Left kidney (tissue), 8 donors: ENCODE measurements around the gene DDX19B. TPM values are rescaled to one million over a fixed set of nuclear protein-coding genes. Genes with fewer than 3 reads are reported as not detected.
"Not testable (repeated sequence)": the region's sequence is repeated elsewhere in the genome, so short reads cannot be mapped to it uniquely, and the experiment has no call there.

Experiments
- DNase-seq: peaks from one replicate; pipeline ENCODE4 v3.0.0-alpha.2; 2013
- long read RNA-seq, 8 donors: transcript quantifications; one replicate each; lab custom pipeline, GENCODE V29; 2026
- polyA plus RNA-seq: library from polyadenylated mRNA; unstranded; fragments of 120-200 nt; gene quantifications from one replicate; pipeline ENCODE4 v1.2.1, GENCODE V29; 2013; ENCODE audit not compliant: insufficient read length

The DDX19B gene
- 38.8 TPM for polyA plus RNA-seq
- long read RNA-seq, donor 1, transcript DDX19B-201 (12 exons, 3,386 nt), result major isoform, 9 of 10 reads
- long read RNA-seq, donor 1, partial matches to known transcripts, result 0 of 10 reads
- long read RNA-seq, donor 1, other reads (novel, unspliced or antisense), result 0 of 10 reads
- long read RNA-seq, donor 2, transcript DDX19B-201 (12 exons, 3,386 nt), result major isoform, 8 of 9 reads
- long read RNA-seq, donor 2, partial matches to known transcripts, result 0 of 9 reads
- long read RNA-seq, donor 2, other reads (novel, unspliced or antisense), result 0 of 9 reads
- long read RNA-seq, donor 3, transcript DDX19B-201 (12 exons, 3,386 nt), result major isoform, 5 of 7 reads
- long read RNA-seq, donor 3, partial matches to known transcripts, result 0 of 7 reads
- long read RNA-seq, donor 3, other reads (novel, unspliced or antisense), result 0 of 7 reads
- long read RNA-seq, donor 4, result 0 reads
- long read RNA-seq, donor 5, transcript DDX19B-201 (12 exons, 3,386 nt), result major isoform, 8 of 9 reads
- long read RNA-seq, donor 5, partial matches to known transcripts, result 0 of 9 reads
- long read RNA-seq, donor 5, other reads (novel, unspliced or antisense), result 0 of 9 reads
- long read RNA-seq, donor 6, partial matches to known transcripts, result 5 of 9 reads
- long read RNA-seq, donor 6, other reads (novel, unspliced or antisense), result 0 of 9 reads
- long read RNA-seq, donor 7, transcript DDX19B-201 (12 exons, 3,386 nt), result major isoform, 8 of 19 reads
- long read RNA-seq, donor 7, partial matches to known transcripts, result 6 of 19 reads
- long read RNA-seq, donor 7, other reads (novel, unspliced or antisense), result 0 of 19 reads
- long read RNA-seq, donor 8, partial matches to known transcripts, result 0 of 4 reads
- long read RNA-seq, donor 8, other reads (novel, unspliced or antisense), result 0 of 4 reads

DNA sequence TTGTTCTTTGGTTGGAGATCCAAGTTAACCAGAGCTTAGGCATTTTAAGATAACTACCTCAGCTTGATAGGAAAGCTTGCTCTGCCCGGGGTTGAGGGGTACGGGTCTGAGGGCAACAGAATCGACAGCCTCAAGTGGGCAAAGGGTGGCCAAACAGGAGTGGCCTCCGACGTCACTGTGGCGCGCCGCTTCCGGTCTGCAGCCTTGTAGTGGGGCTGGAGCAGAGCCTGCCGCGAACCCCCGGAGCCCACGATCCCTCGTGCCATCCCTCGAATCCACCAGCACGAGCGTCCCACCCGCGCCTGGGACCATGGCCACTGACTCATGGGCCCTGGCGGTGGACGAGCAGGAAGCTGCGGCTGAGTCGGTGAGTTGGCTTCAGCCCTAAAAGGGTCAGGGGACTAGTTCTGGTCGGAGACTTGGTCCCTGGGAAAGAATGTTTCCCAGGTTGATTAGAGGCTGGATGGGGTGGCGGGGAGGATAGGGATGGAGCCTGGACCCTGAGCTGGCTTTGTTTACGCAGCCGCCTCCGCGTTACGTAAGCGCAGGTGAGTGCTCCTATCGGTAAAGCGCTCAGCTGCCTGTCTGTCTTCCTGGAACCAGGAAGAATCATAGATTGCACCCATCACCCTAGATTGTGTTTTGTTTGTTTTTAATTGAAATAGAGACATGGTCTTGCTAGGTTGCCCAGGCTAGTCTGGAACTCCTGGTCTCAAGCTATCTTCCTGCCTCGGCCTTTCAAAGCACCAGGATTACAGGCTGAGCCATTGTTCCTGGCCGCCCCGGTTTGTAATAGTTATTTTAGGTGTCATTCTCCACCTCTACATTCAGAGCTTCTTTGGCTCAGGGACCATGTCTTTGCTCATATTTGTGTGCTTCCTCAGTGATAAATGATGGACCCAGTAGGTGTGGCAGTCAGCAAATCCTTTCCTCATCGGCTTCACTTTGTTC lies at the start of gene DDX19B:
TSS of gene DDX19B (plus strand) at position 199 of the 951 bp plus-strand sequence. CDS start at position 311, 112 bp downstream.
- peak; percentile 74 for DNase-seq

DNA sequence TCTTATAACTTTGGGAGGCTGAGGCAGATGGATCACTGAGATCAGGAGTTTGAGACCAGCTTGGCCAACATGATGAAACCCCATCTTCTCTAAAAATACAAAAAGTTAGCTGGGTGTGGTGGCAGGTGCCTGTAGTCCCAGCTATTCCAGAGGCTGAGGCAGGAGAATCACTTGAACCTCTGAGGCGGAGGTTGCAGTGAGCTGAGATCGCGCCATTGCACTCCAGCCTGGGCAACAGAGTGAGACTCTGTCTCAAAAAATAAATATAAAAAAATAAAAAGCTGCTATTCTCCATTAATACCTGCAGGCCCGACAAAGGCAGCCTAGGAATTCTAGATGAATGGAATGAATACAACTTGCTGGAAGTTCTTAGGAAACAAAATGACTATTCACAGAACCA lies 49.3 kb upstream of the DDX19B start:
- DNase-seq, result not testable (repeated sequence)

DNA sequence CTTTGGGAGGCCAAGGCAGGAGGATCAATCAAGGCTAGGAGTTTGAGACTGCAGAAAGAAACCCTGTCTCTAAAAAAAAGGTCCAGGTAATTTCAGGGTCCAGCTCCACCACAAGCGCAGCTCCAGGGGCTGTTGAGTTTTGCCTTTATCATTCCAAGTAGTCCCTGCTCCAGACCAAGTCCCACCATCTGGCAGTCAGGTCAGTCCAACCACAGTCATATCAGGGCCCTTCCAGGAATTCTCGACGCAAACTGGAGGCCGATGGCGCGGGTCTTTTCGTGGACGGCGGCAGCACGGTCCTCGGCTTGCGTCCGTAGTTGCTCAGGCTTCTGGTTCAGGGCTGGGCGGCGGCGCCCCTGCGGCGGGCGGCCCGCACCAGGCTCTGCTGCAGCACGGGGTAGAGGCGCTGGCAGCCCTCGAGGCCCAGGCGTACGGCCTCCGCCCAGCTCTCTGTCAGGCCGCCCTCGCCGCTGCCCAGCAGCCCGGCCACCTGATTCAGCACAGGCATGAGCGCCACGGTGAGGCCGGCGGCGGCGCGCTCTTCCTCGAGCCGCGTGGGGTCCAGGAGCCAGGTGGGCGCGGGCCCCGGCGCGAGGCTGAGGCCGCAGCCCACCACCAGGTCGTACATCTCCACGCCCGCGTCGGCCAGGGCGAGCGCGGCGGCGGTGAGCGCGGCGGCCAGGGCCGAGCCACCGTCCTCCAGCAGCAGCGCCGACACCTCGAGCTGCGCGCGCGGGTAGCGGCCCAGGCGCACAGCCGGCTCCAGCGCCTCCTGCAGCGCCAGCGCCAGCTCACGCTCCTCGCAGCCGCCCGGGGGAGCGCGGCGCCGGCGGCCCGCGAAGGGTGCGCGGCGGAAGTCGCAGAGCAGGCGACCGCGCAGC lies 48.0 kb upstream of the DDX19B start:
- peak; percentile 28 for DNase-seq

DNA sequence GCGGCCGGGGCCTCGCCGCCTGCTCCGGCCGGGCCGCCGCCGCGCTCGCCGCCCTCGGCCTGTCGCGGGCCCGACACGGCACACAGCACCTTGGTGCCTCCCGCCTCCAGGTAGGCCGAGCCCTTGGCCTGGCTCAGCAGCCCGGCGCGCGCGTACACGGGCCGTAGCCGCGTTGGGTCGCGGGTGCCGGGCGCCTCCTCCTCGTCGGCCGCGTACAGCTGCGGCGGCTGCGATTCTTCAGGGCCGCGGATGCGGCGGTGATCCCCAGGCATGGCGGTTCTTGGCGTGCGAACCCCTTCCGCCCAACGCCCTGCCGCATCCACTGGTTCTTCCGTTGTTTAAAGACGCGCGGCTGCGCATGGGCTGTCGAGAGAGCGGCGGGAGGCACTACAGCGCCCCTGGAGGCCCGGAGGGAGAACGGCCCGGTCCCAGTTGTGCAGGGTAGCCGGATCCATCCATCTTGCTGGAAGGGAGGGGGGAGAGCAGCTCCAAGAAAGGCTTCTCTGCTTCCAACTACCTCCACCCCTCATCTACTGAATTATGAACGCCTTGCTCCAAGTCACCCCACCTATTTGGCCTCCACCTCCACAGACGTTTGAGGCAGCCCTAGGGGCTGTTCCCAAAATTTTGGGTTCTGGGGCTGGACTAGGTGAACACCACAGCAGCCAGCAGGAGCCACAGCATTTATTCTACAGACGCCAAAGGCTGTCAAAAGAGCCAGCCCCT lies 47.2 kb upstream of the DDX19B start, which contains the start of gene EXOSC6:
TSS of gene EXOSC6 (minus strand) at position 312 of the 726 bp plus-strand sequence. CDS start at position 272, 40 bp downstream.
- DNase-seq, result peak; percentile 91

DNA sequence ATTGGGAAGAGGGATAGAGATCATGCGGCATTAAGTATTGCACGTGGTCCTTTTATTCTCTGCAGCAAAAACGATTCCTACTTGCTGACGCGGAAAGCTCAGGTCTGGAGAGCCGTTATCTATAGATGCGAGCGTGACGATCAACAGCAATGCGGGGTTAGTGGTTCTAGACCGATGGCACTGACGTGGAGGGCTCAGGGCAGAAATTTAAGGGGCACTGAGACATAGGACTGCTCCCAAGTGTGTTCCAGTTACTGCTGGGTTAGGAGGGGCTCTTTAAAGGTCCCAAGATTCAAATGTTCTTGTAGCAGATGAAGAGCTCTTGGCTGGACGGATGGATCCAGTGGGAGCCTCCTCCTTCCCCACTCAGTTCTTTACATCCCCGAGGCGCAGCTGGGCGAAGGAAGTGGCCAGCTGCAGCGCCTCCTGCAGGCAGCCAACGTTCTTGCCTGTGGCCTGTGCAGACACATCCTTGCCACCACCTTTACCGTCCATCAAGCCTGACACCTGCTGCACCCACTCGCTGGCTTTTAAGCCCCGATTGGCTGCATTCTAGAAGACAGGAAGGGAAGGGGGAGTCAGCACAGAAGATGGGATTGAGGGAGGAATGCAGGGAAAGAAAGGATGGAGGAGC lies 46.5 kb upstream of the DDX19B start:
- DNase-seq, result no peak

DNA sequence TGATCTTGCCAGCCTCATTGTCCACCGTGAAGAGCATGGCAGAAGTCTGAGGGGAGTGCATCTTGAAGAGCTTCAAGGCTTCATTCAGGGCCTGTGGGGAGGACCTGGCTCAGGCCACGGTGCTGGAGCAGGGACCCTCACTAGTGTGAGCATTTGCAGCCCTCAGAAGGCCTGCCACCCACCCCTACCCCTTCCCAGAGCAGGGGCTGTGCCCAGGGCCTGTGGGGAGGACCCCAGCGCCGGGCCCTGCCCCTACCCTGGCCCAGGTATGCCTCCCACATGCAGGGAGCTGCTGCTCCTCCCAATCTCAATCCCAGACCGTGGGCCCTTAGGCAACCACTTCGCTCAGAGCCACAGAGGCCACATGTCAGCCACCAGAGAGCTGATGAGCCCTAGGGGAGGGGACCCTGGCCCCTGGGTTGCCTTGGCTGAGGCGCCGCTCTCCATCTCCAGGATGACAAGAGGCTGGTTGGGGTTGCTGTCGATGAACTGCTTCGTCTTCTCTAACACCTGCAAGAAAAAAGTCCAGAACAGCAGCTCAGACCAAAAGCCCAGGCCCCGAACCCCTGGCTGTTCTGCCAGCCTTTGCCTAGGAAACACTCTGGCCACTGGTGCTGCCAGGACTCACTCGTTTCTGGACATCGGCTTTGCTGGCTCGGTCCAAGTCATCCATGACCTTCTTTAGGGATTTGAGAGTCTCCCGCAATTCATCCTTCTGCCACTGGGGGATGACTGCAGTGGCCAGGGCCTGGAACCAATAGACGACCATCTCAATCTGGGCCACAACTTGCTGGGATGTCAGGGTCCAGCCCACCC lies 45.5 kb upstream of the DDX19B start:
- no peak for DNase-seq

DNA sequence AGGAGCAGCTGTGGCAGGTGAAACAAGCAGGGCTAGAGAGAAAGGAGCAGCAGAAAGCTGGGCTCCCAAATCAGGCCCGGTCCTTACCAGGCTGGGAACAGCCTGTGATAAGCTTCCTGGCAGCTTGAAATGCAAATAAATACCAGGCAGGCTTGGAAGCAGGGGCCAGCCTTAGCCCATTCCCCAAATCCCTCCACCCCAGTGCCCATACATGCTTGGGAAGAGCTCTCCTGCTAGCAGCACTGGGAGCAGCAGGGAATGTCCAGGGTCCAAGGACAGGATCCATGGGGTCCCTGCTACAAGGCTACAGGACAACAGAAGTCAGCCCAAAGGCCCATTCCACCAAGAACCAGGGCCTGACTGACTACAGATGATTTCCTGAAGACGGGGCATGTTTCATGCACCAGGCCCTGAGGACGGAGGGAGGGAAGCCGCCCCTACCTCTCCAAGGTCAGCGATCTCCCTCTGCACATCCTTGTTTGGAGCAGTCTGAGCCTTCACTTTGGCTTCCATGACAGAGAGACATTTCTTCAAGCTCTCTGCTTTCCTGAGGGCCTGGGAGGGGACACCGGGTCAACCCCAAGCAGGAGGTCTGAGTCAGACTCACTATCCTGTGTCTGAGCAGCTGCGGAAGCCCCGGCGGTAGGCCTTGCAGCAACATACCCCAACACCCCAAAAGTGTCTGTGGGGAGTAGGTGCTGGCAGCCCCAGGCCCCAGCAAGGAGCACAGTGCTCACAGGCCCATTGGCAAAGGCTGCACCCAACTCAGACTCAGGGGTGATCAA lies 44.6 kb upstream of the DDX19B start:
- DNase-seq, result no peak

DNA sequence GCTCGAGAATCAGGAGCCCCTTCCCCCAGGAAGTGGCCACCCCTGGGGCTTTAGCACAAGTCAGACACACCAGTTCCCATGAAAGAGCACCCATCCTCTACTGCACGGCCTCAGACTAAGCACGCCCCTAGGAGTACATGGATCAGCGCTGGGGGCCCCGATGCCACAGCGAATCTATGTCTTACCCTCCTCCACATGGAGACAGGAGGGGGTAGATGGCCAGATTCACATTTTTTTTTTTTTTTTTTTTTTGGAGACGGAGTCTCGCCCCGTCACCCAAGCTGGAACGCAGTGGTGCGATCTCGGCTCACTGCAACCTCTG lies 44.1 kb upstream of the DDX19B start:
- no peak for DNase-seq

DNA sequence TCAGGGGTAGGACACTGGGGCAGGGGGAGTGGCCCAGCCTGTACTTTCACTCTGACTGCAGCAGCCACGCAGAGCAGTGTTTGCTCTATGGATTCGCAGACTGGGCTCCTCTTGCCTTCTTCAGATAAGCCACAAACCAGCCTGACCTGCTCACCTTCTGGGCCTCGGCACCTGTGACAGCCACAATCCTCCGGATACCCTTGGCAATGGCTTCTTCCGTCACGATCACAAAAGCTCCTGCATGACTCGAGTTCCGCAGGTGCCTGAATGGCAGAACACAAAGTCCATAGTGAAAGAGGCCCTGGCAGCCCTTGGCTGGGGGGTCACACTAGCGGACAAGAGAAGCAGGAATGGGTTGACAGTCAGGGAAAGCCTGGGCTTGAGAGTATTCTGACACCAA lies 43.4 kb upstream of the DDX19B start:
- no peak for DNase-seq

DNA sequence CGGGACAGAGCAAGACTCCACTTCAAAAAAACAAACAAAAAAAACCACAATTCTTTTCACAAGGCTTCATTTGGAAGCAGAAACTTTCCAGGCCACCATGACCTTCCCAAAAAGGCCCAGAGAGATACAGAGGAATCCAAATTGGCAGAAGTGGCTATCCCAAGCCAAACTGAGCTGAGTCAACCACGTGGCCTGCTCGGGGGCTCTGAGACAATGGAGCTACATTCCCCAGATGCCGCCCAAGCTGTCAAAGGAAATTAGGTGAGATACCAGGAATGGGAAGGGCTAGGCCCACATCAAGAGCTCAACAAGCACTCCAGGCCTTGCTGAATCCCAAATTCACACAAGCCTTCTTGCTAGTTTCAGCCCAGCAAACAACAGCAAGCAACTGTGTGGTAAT lies 41.6 kb upstream of the DDX19B start:
- no peak for DNase-seq

DNA sequence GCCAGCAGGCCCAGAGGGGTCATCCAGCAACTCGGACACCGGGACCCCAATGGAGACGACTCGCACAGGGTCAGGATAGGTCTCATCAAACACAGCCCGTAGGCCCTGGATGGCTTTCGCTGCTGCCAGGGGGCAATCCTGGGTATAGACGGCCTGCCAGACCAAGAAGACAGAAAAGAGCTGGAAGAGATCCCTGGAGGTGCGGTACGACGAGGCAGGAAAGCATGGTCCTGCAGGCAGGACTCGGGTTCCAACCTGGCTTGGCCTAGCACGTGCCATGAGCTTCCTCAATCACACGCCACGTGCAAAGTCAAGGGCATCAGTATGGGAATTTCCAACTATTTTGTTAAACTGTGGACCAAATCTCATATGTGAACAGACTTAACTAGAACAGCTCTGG lies 40.9 kb upstream of the DDX19B start:
- no peak for DNase-seq

DNA sequence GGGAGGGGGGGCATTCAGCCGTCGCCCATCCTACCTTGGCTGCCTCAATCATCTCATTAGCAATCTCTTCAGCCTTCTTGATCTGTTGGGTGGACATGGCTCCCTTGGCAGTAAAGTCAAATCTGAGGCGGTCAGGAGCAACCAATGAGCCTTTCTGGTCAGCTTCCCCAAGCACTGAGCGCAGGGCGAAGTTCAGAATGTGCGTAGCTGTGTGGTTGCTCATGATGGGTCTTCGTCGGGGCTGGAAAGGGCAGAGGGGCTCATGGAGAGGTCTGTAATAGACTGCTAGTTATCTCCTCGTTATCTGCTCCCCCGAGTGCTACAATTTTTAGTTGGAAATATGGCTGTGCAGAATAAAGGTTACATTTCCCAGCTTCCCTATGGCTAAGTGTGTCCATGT lies 40.0 kb upstream of the DDX19B start:
- no peak for DNase-seq

DNA sequence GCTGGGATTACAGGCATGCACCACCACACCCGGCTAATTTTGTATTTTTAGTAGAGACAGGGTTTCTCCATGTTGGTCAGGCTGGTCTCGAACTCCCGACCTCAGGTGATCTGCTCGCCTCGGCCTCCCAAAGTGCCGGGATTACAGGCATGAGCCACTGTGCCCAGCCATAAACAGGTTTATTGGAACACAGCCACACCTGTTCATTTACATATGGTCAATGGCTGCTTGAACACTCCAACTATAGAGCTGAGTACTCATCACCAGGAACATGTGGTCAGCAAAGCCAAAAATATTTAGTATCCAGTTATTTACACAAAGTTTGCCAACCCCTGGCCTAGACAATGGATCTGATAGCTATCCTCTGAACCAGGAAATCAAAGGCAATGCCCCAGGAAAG lies 39.1 kb upstream of the DDX19B start:
- DNase-seq, result not testable (repeated sequence)

DNA sequence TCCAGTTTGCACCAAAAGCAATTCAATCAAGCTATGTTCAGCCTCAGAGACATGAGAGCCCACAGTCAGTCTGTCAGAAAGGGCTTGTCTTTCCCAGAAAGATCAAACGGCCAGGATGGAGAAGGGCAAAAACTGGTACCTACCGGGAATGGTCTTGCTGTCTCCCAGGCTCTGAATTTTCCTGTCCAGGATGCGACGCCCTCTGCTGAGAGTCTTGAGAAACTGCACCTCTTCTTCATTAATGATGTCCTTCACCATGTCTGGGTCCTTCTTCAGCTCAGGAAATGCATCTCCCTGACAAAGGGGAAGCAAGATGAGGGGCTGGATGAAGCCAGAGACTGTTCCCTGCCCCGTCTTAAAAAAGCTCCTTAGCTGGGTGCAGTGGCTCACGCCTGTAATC lies 31.5 kb upstream of the DDX19B start:
- peak; percentile 31 for DNase-seq

DNA sequence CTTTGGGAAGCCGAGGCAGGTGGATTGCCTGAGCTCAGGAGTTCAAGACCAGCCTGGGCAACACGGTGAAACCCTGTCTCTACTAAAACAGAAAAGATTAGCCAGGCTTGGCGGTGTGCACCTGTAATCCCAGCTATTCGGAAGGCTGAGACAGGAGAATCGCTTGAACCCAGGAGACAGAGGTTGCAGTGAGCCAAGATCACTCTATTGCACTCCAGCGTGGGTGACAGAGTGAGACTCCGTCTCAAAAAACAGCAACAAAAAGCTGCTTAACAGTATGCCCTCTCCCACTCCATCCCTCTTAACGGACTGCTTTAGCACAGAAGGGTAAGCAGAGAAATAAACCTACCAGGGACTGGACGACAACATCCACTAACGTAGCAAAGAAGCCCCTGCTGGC lies 31.1 kb upstream of the DDX19B start:
- not testable (repeated sequence) for DNase-seq

DNA sequence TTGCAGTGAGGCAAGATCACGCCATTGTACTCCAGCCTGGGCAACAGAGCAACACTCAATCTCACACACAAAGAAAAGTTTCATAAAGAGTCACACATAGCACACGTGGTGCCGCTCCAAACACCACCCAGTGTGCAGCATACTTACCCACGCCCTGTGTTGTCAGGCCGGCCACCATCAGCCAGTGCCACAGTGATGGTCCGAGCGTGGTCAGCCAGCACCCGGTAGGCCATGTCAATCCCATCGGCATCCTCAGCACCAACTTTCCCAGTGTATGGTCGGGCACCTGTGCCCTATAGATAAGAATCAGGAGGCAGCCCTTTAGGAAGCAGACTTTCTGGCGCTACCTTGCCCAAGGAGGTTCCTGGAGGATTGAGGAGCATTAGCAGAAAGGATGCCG lies 29.5 kb upstream of the DDX19B start:
- DNase-seq, result no peak

DNA sequence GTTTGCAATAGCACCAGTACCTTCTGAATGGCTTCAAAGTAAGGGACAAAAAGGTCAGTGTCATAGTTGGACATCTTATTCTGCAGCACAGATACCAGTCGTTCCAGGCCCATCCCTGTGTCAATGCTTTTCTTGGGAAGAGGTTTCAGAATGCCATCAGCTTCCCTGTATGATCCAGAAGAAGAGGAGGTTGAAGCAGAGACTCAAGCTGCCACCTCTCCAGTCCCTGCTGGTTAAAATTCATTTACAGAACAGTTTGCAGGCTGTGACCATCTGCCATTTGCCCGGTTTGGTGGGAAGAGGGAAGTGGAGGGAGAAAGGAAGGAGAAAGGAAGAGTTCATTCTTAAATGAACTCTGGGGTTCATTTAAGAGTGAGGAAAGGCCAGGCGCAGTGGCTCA lies 28.8 kb upstream of the DDX19B start:
- no peak for DNase-seq

DNA sequence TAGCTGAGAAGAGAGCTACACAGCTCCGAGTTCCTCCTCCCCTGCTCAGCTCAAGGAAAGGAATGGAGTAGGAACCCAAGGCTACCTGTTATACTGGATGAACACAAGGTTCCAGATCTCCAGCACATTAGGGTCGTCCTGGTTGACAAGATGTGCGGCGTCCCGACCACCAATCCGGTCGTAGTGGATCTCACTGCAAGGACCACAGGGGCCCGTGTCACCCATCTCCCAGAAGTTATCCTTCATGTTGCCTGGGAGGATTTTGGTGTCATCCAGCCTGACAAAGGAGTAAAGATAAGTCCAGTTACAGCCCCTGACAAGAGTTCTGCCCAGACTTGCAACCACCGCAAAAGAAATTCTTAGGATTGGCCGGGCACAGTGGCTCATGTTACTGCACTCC lies 27.3 kb upstream of the DDX19B start:
- DNase-seq, result no peak
